Hematopoietic multipotent progenitor cell (in vitro differentiated cells): ENCODE data around the gene OR51E1. TPM values are rescaled to one million over a fixed set of nuclear protein-coding genes. Genes with fewer than 3 reads are reported as not detected.

Experiments
- DNase-seq, 3 donors: peaks; one replicate each; pipeline ENCODE4 v3.0.0-alpha.2; 2011 to 2015; ENCODE audit warnings: low read depth in 2 of 3, low spot score in 2 of 3
- total RNA-seq: library from RNA; depleted of rRNA; stranded (reverse); fragments of >200 nt; gene quantifications from one replicate; pipeline ENCODE4 v1.2.3, GENCODE V29; 2012

Gene OR51E1, protein sequence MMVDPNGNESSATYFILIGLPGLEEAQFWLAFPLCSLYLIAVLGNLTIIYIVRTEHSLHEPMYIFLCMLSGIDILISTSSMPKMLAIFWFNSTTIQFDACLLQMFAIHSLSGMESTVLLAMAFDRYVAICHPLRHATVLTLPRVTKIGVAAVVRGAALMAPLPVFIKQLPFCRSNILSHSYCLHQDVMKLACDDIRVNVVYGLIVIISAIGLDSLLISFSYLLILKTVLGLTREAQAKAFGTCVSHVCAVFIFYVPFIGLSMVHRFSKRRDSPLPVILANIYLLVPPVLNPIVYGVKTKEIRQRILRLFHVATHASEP
- total RNA-seq, result not detected

GRCh38 chr11:4643682-4644081, at the start of gene OR51E1:
Gene OR51E1, plus strand, starts transcription at chr11:4643982. Its CDS starts 8,545 bp downstream, at chr11:4652527.
- DNase-seq, result no peak

GRCh38 chr11:4605057-4605456, 38.7 kb upstream of the OR51E1 start:
- DNase-seq, result no peak

GRCh38 chr11:4606231-4607015, 37.4 kb upstream of the OR51E1 start:
- DNase-seq, result peak in 1 of 3 donors; percentile 5

DNA sequence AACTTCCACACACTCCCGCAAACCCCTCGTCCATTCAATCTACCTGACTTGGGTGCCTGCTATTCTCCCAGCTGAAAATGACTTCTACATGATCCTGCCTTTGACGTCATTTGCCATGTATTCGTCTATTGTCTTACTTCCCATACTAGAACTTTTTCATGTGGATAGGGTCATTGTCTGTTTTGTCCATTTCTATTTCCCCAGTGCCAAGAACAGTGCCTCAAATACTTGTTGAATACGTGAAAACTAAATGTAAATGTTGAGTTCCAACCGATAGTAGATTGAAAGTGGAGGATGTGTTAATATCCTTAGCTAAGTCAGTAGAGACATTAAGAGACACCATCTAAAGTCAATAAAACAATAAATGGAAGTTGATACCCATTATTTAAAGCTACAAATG, 36.7 kb upstream of the OR51E1 start:
- no peak for DNase-seq

DNA sequence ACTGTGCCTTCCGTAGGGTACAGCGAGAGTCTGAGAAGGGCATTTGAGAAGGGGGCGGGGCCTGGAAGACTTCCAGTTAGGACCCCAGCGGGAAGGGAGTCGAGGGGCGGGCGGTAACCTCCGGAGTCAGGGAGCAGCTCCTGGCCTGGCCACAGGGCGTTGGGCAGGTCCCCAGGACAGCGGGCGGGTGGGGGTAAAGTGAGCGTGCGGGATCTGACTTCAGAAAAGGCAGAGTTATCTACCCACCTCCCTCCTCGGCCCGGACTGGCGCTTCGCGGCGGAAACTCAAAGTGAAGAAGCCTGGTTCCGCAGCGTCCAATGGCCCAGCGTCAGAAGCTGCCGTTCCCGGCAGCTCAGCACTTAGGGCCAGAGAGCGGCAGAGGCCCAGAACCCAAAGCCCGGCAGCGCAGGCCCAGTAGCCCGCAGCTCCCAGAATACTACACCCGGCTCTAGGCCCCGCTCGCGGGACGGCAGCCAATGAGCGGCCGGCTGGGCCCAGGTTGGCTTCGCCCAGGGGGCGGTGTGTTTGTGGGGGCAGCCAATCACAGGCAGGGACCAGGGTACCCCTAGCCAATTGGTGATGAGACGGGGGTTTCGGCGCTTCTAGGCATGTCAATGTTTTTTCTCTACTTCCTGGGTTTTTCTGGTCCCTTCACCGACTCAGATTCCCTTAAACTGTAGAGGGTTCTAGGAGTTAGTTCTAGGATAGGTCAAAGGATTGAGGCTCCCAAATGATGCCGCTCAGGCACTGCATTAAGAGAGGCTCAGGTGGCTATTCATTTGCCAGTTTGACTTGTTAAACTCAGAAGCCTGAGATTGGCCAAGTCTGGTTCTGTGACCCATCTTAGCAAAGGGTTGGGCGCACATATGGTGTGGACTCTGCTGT, 35.8 kb upstream of the OR51E1 start, which contains the start of gene TRIM68:
TRIM68 (minus strand) TSS at position 451 of the 886 bp plus-strand sequence. CDS start 2,727 bp downstream, outside the sequence.
- DNase-seq, result peak; percentile 78 to 96 (median 93)

DNA sequence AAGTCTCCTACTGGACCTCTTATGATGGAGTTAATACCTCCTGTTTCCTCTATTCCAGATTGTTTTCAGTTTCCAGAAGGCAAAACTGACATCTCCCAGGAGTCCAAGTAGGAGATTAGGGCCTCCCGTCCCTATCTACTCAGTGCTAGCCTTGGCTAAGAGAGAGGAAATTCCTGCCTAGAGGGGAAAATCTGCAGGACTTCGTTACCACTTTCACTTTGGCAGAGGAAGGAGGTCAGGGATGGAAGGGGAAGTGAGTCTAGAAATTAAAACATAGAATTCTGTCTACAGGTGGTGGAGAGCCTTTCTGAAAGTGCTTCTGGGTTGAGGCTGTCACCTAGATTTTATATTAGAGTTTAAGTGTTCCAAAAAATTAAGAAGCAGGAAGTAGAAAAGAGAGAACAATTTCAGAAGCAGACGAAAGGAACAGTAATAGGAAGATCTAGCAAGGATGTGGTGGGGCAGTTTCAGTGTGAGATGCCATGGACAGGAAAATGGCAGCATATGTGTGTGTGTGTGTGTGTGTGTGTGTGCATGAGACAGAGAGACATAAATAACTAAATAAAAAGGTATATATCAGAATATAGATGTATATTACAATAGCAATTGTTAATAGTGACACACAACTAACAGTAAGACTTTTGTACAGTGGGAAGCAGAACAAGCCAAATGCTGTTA, 33.4 kb upstream of the OR51E1 start:
- DNase-seq, result peak in 1 of 3 donors; percentile 24

DNA sequence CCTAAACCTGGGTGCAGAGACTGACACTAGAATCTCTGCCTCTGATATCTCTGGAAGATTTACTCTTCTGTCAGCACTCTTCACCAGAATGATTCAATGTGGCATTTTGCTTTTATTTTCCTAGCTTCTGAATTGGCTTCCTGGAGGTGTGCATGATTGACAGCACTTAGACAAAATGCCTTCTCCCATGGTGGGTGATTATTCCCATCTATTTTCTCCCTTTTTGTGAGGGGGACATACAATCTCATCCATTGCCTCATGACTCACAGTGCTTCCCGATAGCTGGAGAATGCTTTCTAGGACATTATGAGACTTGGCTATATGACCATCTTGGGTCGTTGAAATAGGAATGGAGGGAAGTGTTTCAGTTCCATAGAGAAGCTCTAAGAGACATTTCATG, 31.8 kb upstream of the OR51E1 start:
- DNase-seq, result no peak

- no peak for DNase-seq
Observed at GRCh38 chr11:4615856-4616444, 27.8 kb upstream of the OR51E1 start.

GRCh38 chr11:4619514-4619913, 24.3 kb upstream of the OR51E1 start:
- no peak for DNase-seq

GRCh38 chr11:4626207-4627099, 17.3 kb upstream of the OR51E1 start:
- peak in 2 of 3 donors; percentile 33 to 68 for DNase-seq

DNA sequence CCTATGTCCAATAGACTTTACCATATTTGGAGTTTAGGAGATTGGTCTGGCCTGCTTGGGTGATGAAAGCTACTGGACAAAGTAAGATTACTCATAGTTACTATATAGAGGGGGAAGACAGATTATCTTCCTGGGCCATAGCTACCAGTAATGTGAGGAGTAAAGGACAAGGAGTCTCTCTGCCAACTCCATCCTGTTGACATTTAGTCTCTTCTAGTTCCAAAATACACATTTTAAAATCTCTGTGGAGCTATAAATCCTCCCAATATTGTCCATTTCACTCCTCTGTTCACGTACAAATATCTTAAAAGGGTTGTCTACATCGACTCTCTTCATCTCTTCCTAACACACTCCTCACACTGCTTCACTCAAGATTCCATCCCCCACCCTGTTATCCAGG, 7.6 kb upstream of the OR51E1 start:
- no peak for DNase-seq

DNA sequence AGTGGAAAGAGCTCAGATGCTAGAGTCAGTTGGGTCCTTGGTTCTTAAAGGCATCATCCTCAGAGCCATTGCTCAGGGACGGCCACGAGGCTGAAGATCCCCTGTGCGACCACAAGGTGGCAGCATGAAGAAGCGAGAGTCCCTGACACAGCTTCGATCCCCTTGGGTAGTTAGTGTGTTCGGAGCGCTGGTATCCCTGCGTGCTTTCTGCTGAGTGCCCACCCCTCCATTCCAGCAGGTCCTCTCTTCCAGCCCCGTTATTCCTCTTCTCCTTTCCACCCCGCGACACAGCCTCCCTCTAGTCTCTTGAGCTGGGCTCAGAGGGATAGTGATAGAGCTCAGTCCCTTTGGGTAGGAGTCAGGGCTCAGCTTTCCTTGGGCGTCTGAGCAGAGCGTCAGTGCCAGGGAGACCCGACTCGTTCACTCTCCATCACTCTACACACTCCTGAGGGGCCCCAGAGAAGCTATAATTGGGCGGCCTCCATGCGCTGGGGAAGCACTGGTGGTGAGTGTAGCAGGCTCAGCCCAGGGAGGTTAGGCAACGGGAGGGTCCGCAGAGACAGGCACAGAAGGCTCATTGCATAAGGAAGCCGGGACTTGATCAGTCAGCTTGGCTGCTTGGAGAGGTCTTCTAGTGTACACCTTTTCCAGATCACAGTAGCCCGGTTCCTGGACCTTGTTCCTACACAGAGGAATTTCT, 6.7 kb upstream of the OR51E1 start, which contains the start of gene OR51D1:
OR51D1 (plus strand) TSS at position 516 of the 700 bp plus-strand sequence. CDS start 2,314 bp downstream, outside the sequence.
- DNase-seq, result peak; percentile 35 to 84 (median 59)

- DNase-seq, result no peak
Observed at GRCh38 chr11:4637662-4638047, 6.1 kb upstream of the OR51E1 start.

GRCh38 chr11:4639931-4640330, 3.9 kb upstream of the OR51E1 start:
- DNase-seq, result no peak

DNA sequence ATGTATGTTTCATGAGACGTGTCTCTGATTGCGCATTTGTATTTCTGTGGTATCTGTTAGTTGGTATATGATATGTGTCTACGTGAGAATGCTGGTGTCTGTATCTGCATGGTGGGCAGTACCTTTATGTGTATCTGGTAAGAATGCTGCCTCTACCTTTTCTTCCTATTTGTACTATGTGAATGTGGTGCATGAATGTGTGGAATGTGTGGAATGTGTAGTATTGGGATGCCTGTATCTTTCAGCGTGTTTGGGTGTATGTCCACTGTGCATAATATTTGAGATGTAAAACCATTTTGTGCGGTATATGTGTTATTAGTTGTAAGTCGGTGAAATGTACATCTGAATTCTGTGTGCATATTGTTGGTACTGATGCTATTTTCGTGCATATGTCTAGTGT, 2.3 kb upstream of the OR51E1 start:
- DNase-seq, result no peak

DNA sequence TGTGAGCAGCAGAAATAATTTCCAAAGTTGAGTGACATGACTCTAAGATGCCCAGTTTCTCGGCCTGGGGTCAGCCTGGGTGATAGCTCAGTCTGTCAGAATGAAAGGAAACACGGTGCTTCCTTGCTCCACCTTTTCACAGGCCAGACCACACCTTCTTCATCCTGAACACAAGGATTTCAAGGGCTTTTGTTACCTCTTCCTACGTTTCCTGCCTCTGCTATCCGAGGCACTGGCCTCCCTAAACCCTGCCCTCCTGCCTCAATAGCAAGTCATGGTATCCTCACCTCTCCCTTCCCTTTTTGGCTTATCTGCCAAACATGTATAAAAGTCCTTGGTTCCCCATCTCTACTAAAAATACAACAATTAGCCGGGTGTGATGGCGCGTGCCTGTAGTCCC, 1.7 kb upstream of the OR51E1 start:
- no peak for DNase-seq

DNA sequence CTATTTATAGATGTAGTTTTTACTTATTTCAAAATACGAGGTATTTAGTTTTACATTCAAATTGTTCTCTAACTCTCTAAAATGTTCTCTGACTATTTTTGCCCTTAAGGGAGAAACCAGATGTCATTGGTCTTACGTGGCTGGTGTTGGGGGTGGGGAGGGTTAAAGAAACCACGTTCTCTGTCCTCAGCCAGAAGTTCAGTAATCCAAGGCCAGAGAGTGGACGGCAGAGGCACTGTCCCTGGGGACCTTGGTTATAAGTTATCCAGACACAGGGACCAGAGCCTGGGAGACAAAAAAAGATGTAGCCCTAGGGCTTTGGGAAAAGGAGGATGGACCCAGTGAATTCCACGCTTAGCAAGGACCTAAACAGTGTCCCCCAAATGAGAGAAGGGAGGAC, 706 bp upstream of the OR51E1 start:
- no peak for DNase-seq

GRCh38 chr11:4644233-4644632, 451 bp downstream of the OR51E1 start:
- DNase-seq, result no peak
